ENCODE data around the gene SMARCD3. TPM values are rescaled to one million over a fixed set of nuclear protein-coding genes. Genes with fewer than 3 reads are reported as not detected.

Gene SMARCD3
- polyA plus RNA-seq, 1 donor from 2014 or later, result 199 TPM

DNA sequence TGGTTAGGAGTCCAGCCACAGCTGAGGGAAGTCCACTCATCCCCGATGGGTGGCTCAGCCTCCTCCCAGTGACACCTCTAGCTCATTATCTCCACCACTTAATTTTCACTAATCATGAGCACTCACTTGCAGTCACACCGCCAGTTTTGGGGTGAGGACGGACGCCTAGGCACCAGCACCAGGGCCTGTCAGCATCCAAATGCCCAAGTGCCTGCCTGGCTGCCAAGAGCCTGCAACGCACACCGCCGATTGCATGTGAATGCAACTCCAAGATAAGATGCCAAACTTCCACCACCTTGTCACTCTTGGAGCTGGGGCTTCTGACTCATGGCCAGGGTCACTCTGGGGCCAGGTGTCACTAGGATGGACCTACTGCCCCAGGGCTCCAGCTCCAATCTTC lies 24.4 kb upstream of the SMARCD3 start:
- Histone ChIP-seq H3K79me2 (replicated peaks; ENCODE audit: insufficient read depth, low read length) (no peaks in the 10 kb centered on the region), H3K9me2 (ENCODE audit: insufficient read depth, low read length) (no peaks in the 10 kb centered on the region), H3K9me3 (ENCODE audit: low read length) (no peaks in the 10 kb centered on the region), H3K36me3 (ENCODE audit: insufficient read depth, low read length) (no peaks in the 10 kb centered on the region), H3K27me3 (ENCODE audit: insufficient read depth, low read depth, low read length) (no peaks in the 10 kb centered on the region), H3K4me3 (ENCODE audit: low read length) (no peak overlapping the region), H3K27ac (ENCODE audit: low read length) (no peak overlapping the region), H2AFZ (ENCODE audit: low read depth, low read length) (no peak overlapping the region), H3F3A (ENCODE audit: insufficient read depth, low read length, poor library complexity, severe bottlenecking) (no peaks in the 10 kb centered on the region), H3K4me2 (ENCODE audit: low read length) (no peak overlapping the region), H4K20me1 (ENCODE audit: insufficient read depth) (no peaks in the 10 kb centered on the region), H3K9ac (ENCODE audit: low read length) (no peak overlapping the region)
- no peak for TF ChIP-seq EP300 (conservative IDR thresholded peaks at IDR 0.05; ENCODE audit: poor library complexity, severe bottlenecking)
- no peak for TF ChIP-seq SMC3 (conservative IDR thresholded peaks at IDR 0.05; ENCODE audit: poor library complexity)
- TF ChIP-seq RAD21 (conservative IDR thresholded peaks at IDR 0.05), result no peak
- TF ChIP-seq TAF1 (IDR thresholded peaks at IDR 0.05; ENCODE audit: low read depth), result no peak
- no peak for TF ChIP-seq POLR2AphosphoS5 (IDR thresholded peaks at IDR 0.05)
- TF ChIP-seq, protein P1, sequence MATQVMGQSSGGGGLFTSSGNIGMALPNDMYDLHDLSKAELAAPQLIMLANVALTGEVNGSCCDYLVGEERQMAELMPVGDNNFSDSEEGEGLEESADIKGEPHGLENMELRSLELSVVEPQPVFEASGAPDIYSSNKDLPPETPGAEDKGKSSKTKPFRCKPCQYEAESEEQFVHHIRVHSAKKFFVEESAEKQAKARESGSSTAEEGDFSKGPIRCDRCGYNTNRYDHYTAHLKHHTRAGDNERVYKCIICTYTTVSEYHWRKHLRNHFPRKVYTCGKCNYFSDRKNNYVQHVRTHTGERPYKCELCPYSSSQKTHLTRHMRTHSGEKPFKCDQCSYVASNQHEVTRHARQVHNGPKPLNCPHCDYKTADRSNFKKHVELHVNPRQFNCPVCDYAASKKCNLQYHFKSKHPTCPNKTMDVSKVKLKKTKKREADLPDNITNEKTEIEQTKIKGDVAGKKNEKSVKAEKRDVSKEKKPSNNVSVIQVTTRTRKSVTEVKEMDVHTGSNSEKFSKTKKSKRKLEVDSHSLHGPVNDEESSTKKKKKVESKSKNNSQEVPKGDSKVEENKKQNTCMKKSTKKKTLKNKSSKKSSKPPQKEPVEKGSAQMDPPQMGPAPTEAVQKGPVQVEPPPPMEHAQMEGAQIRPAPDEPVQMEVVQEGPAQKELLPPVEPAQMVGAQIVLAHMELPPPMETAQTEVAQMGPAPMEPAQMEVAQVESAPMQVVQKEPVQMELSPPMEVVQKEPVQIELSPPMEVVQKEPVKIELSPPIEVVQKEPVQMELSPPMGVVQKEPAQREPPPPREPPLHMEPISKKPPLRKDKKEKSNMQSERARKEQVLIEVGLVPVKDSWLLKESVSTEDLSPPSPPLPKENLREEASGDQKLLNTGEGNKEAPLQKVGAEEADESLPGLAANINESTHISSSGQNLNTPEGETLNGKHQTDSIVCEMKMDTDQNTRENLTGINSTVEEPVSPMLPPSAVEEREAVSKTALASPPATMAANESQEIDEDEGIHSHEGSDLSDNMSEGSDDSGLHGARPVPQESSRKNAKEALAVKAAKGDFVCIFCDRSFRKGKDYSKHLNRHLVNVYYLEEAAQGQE (IDR thresholded peaks at IDR 0.05; ENCODE audit: borderline replicate concordance), result no peak
- no peak for TF ChIP-seq CTCF (IDR thresholded peaks at IDR 0.05; ENCODE audit: poor library complexity, severe bottlenecking)
- no peak for TF ChIP-seq MXI1 (conservative IDR thresholded peaks at IDR 0.05; ENCODE audit: poor library complexity, severe bottlenecking)
- TF ChIP-seq EZH2 (IDR thresholded peaks at IDR 0.05; ENCODE audit: borderline replicate concordance, insufficient read depth, low read length, poor library complexity, severe bottlenecking), result no peak

DNA sequence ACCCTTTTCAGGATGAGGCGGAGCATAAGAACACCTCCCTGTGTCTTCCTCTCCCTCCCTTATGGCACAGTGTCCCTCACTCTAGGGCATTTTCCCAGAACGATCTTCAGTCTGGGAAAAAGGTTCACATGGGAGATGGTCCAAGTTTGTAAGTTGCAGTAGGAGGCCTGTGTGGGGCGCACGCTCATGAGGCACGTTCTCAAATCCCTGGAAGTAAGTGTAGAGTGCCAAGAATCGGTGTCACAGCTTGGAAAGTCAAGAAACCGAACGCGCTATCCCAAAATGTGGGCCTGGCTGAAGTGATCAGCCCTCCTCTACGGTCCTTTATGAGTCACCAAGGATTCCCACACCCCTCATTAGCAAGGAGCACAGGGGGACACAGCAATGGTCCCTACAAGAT lies 23.9 kb upstream of the SMARCD3 start:
- H2AFZ ChIP-seq (ENCODE audit: low read depth, low read length), result no peak overlapping the region
- no peaks in the 10 kb centered on the region for H3K36me3 ChIP-seq (ENCODE audit: insufficient read depth, low read length)
- no peaks in the 10 kb centered on the region for H3K9me3 ChIP-seq (ENCODE audit: low read length)
- H3K79me2 ChIP-seq (replicated peaks; ENCODE audit: insufficient read depth, low read length), result no peaks in the 10 kb centered on the region
- no peak overlapping the region for H3K4me2 ChIP-seq (ENCODE audit: low read length)
- H3K27me3 ChIP-seq (ENCODE audit: insufficient read depth, low read depth, low read length), result no peaks in the 10 kb centered on the region
- no peaks in the 10 kb centered on the region for H3K9me2 ChIP-seq (ENCODE audit: insufficient read depth, low read length)
- H3K9ac ChIP-seq (ENCODE audit: low read length), result no peak overlapping the region
- no peak overlapping the region for H3K27ac ChIP-seq (ENCODE audit: low read length)
- no peak overlapping the region for H3K4me3 ChIP-seq (ENCODE audit: low read length)
- TF ChIP-seq, protein P1 (IDR thresholded peaks at IDR 0.05; ENCODE audit: borderline replicate concordance), result no peak
- TF ChIP-seq SMC3 (conservative IDR thresholded peaks at IDR 0.05; ENCODE audit: poor library complexity) (no peak), TAF1 (IDR thresholded peaks at IDR 0.05; ENCODE audit: low read depth) (no peak), POLR2AphosphoS5 (IDR thresholded peaks at IDR 0.05) (no peak), RAD21 (conservative IDR thresholded peaks at IDR 0.05) (no peak), CTCF (IDR thresholded peaks at IDR 0.05; ENCODE audit: poor library complexity, severe bottlenecking) (no peak), MXI1 (conservative IDR thresholded peaks at IDR 0.05; ENCODE audit: poor library complexity, severe bottlenecking) (no peak), EZH2 (IDR thresholded peaks at IDR 0.05; ENCODE audit: borderline replicate concordance, insufficient read depth, low read length, poor library complexity, severe bottlenecking) (no peak), EP300 (conservative IDR thresholded peaks at IDR 0.05; ENCODE audit: poor library complexity, severe bottlenecking) (no peak)
- no peaks in the 10 kb centered on the region for H4K20me1 ChIP-seq (ENCODE audit: insufficient read depth)
- H3F3A ChIP-seq (ENCODE audit: insufficient read depth, low read length, poor library complexity, severe bottlenecking), result no peaks in the 10 kb centered on the region
